GM12801 (cell line): Measurements from ENCODE around the gene SLC22A7.

ENCODE experiments used
- TF ChIP-seq, protein P1 (sequence below): IDR thresholded peaks from one replicate; pipeline ENCODE4 v1.5.1; 2011; ENCODE audit warnings: control low read depth; ENCODE audit not compliant: insufficient read length; ENCODE audit errors: extremely low read depth

Gene SLC22A7

GRCh38 chr6:43267619-43268354 is 30.3 kb upstream of the SLC22A7 start:
- TF ChIP-seq, protein P1, sequence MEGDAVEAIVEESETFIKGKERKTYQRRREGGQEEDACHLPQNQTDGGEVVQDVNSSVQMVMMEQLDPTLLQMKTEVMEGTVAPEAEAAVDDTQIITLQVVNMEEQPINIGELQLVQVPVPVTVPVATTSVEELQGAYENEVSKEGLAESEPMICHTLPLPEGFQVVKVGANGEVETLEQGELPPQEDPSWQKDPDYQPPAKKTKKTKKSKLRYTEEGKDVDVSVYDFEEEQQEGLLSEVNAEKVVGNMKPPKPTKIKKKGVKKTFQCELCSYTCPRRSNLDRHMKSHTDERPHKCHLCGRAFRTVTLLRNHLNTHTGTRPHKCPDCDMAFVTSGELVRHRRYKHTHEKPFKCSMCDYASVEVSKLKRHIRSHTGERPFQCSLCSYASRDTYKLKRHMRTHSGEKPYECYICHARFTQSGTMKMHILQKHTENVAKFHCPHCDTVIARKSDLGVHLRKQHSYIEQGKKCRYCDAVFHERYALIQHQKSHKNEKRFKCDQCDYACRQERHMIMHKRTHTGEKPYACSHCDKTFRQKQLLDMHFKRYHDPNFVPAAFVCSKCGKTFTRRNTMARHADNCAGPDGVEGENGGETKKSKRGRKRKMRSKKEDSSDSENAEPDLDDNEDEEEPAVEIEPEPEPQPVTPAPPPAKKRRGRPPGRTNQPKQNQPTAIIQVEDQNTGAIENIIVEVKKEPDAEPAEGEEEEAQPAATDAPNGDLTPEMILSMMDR, result no peak

DNA sequence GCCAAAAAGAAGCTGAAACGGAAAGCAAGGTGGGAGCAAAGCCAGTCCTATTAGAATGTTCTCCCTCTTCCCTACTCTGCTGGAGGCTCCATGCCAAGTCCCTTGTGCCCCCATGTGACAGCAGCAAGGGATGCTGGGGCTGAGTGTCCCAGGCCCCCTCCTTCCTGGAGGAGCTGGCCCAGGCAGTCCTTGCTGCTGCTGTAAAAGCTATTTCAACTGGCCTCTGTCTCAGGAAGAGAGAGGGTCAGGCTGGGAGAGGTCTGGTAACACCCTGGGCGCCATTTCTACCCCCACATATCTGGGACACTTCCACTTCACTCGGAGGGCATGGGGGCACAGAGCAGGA is 29.7 kb upstream of the SLC22A7 start:
- TF ChIP-seq, protein P1, result no peak

DNA sequence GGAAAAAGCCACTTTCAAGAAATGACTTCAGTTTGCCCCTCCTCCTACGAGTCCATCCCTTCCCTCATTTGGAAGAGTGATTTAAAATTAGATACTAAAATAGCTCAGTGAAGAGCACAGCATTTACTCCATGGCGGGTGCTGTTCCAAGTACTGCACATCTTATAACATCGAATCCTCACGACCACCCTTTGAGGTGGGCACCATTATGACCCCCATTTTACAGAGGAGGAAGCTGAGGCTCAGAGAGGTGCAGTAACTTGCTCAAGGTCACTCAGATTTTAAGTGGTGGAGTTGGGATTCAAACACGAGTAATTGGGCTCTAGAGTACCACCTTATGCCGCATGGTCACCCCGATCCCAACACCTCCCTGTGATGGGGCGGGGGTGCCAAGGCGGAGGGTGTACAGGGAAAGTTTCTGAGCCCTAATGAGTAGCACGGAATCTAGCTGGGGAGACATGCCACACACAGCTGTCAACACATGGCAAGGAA is 29.2 kb upstream of the SLC22A7 start:
- TF ChIP-seq, protein P1, result no peak

- TF ChIP-seq, protein P1, result no peak
These were observed 28.6 kb upstream of the SLC22A7 start for GRCh38 chr6:43269273-43270007.

DNA sequence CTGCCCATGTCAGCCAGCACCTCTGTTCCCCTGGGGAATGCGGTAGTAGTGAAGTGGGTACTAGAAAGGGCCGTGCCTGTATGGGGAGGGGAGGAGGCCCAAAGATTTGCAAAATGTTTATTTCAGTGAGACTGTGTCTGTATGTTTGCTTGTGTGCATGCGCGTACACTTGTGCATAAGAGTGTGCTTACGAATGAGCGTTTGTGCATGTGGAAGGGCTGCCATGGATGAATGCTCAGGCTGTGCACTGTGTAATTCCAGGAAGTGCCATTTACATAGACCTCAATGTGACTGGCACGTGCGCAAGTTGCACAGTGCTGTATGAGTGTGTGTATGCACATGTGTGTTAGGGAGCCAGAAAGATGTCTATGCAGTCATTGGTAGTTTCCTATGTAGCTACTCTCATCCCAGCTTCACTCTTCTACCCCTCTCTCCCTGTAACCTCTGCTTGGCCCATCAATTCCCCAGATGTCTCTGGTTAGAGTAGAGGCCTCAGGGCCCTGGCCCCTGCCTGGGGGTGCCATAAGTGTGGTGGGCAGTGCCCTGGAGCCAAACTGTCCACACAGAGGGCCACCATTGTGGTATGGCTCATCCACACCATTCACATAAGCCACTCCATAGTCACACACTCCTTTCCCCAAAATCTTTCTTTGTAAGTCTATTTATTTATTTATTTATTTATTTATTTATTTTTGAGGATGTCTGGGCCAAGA is 26.8 kb upstream of the SLC22A7 start:
- TF ChIP-seq, protein P1, result no peak

- TF ChIP-seq, protein P1, result no peak
These were observed 26.1 kb upstream of the SLC22A7 start for GRCh38 chr6:43271944-43272343.

DNA sequence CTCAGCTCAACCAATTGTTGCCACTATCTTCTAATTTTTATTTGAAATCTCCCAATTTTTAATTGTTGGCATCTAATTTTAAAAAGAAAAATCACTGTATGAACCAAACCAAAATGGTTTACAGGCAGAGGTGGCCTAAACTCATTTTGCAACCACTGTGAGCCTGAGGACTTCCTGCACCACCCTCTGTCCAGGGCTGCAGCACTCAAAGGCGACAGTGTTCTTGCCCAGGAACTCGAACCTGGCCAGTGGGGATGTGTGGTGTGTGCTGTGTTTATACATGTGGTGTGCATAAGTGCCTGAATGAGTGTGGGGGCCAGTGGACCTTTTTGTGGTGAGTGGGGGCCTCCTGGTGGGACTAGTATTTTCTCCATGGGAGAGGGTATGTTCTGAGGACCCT is 24.4 kb upstream of the SLC22A7 start:
- TF ChIP-seq, protein P1, result no peak
